Mesenchymal stem cell (in vitro differentiated cells and primary cell): ENCODE measurements around the gene BRME1.

Experiments
- DNase-seq: peaks from one replicate; pipeline ENCODE4 v3.0.0-alpha.2; 2013
- H2AFZ ChIP-seq: one replicate; pipeline ENCODE4 v1.6.1; 2013; ENCODE audit warnings: low read depth, mild to moderate bottlenecking, control low read depth, inconsistent platforms, low read length, moderate library complexity
- H2AK5ac ChIP-seq: 2 replicates; pipeline ENCODE4 v1.6.1; 2013; ENCODE audit warnings: low read length, moderate library complexity, mild to moderate bottlenecking, inconsistent platforms; ENCODE audit not compliant: severe bottlenecking
- H2BK120ac ChIP-seq: one replicate; pipeline ENCODE4 v1.6.1; 2013; ENCODE audit warnings: low read depth, mild to moderate bottlenecking, inconsistent platforms, low read length, moderate library complexity
- H2BK12ac ChIP-seq, 2 experiments: one replicate each; pipeline ENCODE4 v1.6.1; 2013; ENCODE audit warnings: inconsistent platforms in 2 of 2, low read length in 2 of 2, mild to moderate bottlenecking in 2 of 2, moderate library complexity in 2 of 2, control low read depth in 1 of 2
- H2BK15ac ChIP-seq: one replicate; pipeline ENCODE4 v1.6.1; 2013; ENCODE audit warnings: mild to moderate bottlenecking, low read depth, inconsistent platforms; ENCODE audit not compliant: poor library complexity, severe bottlenecking
- H2BK5ac ChIP-seq: 2 replicates; pipeline ENCODE4 v1.6.1; 2013; ENCODE audit warnings: low read depth, mild to moderate bottlenecking, low read length, control low read depth, inconsistent platforms; ENCODE audit not compliant: poor library complexity, severe bottlenecking
- H3K14ac ChIP-seq, 2 experiments: one replicate each; pipeline ENCODE4 v1.6.1; 2013; ENCODE audit warnings: inconsistent platforms in 2 of 2, low read length in 2 of 2, control low read depth in 1 of 2, mild to moderate bottlenecking in 1 of 2, moderate library complexity in 1 of 2
- H3K18ac ChIP-seq, 2 experiments: one replicate each; pipeline ENCODE4 v1.6.1; 2013; ENCODE audit warnings: inconsistent platforms in 2 of 2, low read length in 2 of 2, control low read depth in 1 of 2, low read depth in 1 of 2, mild to moderate bottlenecking in 1 of 2
- H3K23ac ChIP-seq, 2 experiments: one replicate each; pipeline ENCODE4 v1.6.1; 2013; ENCODE audit warnings: inconsistent platforms in 2 of 2, low read length in 2 of 2, mild to moderate bottlenecking in 2 of 2, moderate library complexity in 2 of 2, control low read depth in 1 of 2
- H3K27ac ChIP-seq: 2 replicates; pipeline ENCODE4 v1.5.1; 2013; ENCODE audit warnings: mild to moderate bottlenecking, moderate library complexity, low read length, control low read depth, inconsistent platforms; ENCODE audit not compliant: poor library complexity, severe bottlenecking
- H3K27me3 ChIP-seq, 2 experiments: 2 replicates each; pipeline versions ENCODE4 v1.6.1 to v1.7.0; 2013; ENCODE audit warnings: low read length in 2 of 2, mild to moderate bottlenecking in 2 of 2, moderate library complexity in 2 of 2, control low read depth in 1 of 2, inconsistent platforms in 1 of 2; ENCODE audit not compliant: control insufficient read depth in 1 of 2, insufficient read depth in 1 of 2
- H3K36me3 ChIP-seq, 2 experiments: 2 replicates each; pipeline versions ENCODE4 v1.6.1 to v1.7.0; 2013; ENCODE audit warnings: low read length in 2 of 2, control low read depth in 1 of 2, inconsistent platforms in 1 of 2, low read depth in 1 of 2, mild to moderate bottlenecking in 1 of 2; ENCODE audit not compliant: insufficient read depth in 2 of 2, control insufficient read depth in 1 of 2
- H3K4ac ChIP-seq, 2 experiments: one replicate each; pipeline ENCODE4 v1.6.1; 2013; ENCODE audit warnings: inconsistent platforms in 2 of 2, low read length in 2 of 2, mild to moderate bottlenecking in 2 of 2, moderate library complexity in 2 of 2, control low read depth in 1 of 2, low read depth in 1 of 2
- H3K4me1 ChIP-seq: 2 replicates; pipeline ENCODE4 v1.6.1; 2013; ENCODE audit warnings: low read depth, low read length, control low read depth; ENCODE audit not compliant: control insufficient read depth, insufficient read depth
- H3K4me2 ChIP-seq: 2 replicates; pipeline ENCODE4 v1.6.1; 2013; ENCODE audit warnings: low read length, mild to moderate bottlenecking, inconsistent platforms; ENCODE audit not compliant: poor library complexity, severe bottlenecking
- H3K4me3 ChIP-seq, 2 experiments: 2 replicates each; pipeline versions ENCODE4 v1.5.1 to v1.7.0; 2013; ENCODE audit warnings: low read length in 2 of 2, mild to moderate bottlenecking in 2 of 2, control low read depth in 1 of 2, low read depth in 1 of 2; ENCODE audit not compliant: insufficient read depth in 1 of 2
- H3K79me1 ChIP-seq: replicated peaks from 2 replicates; pipeline ENCODE4 v1.6.1; 2013; ENCODE audit warnings: mild to moderate bottlenecking, control low read depth, low read length, inconsistent platforms; ENCODE audit not compliant: poor library complexity, severe bottlenecking
- H3K9ac ChIP-seq: 2 replicates; pipeline ENCODE4 v1.7.0; 2013; ENCODE audit warnings: mild to moderate bottlenecking, low read length, moderate library complexity
- H3K9me3 ChIP-seq: 2 replicates; pipeline ENCODE4 v1.7.0; 2013; ENCODE audit warnings: mild to moderate bottlenecking, low read length; ENCODE audit not compliant: control insufficient read depth
- H4K8ac ChIP-seq: one replicate; pipeline ENCODE4 v1.6.1; 2013; ENCODE audit warnings: inconsistent platforms, mild to moderate bottlenecking, low read length, moderate library complexity
- H4K91ac ChIP-seq: one replicate; pipeline ENCODE4 v1.6.1; 2013; ENCODE audit warnings: mild to moderate bottlenecking, low read length, inconsistent platforms
- WGBS: methylation state at CpG from one replicate; pipeline ENCODE4 v1.1.7; 2013; ENCODE audit warnings: mixed read lengths; 5-methylcytosine and 5-hydroxymethylcytosine counted together

Gene BRME1

DNA sequence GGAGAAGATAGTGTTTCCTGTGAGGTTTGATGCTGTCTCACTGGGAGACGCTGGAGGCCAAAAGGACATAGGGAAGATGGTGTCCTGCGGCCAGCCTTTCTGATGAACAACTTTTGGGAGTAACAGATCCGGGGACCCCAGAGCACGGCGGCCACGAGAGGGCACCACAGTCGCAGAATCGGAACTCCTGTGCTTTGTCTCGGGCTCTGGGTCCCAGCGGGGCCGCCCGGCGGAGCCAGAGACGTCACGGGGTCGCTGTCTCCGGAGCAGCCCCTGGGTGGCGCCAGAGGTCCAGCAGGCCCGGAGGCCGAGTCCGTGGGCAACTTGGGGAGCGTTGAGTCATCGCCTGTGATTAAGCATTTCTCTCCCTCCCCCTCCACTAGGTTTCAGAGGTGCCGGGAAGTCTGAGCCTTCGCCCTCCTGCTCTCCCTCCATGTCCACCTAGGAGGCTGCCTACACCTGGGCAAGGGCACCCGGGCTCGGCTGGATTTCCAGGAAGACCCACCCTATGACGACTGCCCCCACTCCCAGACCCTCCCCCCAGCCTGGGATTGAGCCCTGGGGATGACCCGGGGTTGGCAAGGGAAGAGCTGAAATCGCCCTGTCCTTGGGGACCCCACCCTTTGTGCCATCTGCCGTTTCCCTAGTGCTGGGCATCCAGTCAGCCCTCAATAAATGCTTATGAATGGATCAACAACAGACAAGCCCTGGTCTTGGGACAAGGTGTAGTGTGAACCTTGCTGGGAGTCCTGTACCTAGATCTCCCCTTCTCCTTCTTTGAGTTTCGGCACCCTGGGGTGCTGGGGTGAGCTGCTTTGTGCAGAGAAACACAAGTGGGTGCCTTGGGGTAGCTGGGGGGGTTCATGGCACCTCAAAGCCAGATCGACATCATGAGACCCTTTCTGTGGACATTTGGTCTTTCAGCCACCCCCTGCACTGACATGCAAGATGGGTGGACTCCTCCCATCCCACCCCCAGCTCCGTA is 25.6 kb downstream of the BRME1 start:
- DNase-seq = peak; percentile 95
- H3K27ac ChIP-seq = peak overlapping the region; percentile 20
- peaks cover 24% of the 10 kb centered on the region for H3K4me1 ChIP-seq
- H3K18ac ChIP-seq = peak overlapping the region; percentile 68 to 86
- peak overlapping the region; percentile 84 for H3K9ac ChIP-seq
- H3K4me2 ChIP-seq = peak overlapping the region; percentile 46
- no peaks in the 10 kb centered on the region for H3K9me3 ChIP-seq
- 10% methylated on average over 32 of the region's 34 CpGs for WGBS
- H4K91ac ChIP-seq = peak overlapping the region; percentile 94
- H3K4me3 ChIP-seq = peak overlapping the region in 1 of 2 experiments; percentile 64
- H3K79me1 ChIP-seq = no peaks in the 10 kb centered on the region
- H2BK120ac ChIP-seq = peak overlapping the region; percentile 80
- H2AK5ac ChIP-seq = peak overlapping the region; percentile 69
- H2BK12ac ChIP-seq = peak overlapping the region; percentile 69 to 93
- H4K8ac ChIP-seq = peak overlapping the region; percentile 58
- peaks cover 0 to 2% of the 10 kb centered on the region in 2 experiments for H3K36me3 ChIP-seq
- H3K23ac ChIP-seq = no peak overlapping the region
- peak overlapping the region; percentile 65 for H2AFZ ChIP-seq
- H3K4ac ChIP-seq = peak overlapping the region; percentile 75 to 79
- peaks cover 4 to 30% of the 10 kb centered on the region in 2 experiments for H3K27me3 ChIP-seq
- peak overlapping the region; percentile 82 for H2BK15ac ChIP-seq
- no peak overlapping the region for H3K14ac ChIP-seq
- no peak overlapping the region for H2BK5ac ChIP-seq

DNA sequence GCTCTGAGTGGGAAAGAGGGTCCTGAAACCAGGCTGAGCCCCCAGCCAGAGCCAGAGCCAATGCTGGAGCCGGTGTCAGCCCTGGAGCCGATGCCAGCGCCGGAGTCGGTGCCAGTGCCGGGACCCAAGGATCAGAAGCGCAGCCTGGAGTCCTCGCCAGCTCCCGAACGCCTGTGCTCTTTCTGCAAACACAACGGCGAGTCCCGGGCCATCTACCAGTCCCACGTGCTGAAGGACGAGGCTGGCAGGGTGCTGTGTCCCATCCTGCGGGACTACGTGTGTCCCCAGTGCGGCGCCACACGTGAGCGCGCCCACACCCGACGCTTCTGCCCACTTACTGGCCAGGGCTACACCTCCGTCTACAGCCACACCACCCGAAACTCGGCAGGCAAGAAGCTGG is 28.6 kb downstream of the BRME1 start:
- no peak overlapping the region for H3K4ac ChIP-seq
- H3K9ac ChIP-seq = no peak overlapping the region
- H4K8ac ChIP-seq = no peak overlapping the region
- 88% methylated on average over 27 of the region's 27 CpGs for WGBS
- no peak overlapping the region for H2AK5ac ChIP-seq
- peaks cover 0 to 2% of the 10 kb centered on the region in 2 experiments for H3K36me3 ChIP-seq
- no peak overlapping the region for H2AFZ ChIP-seq
- no peak overlapping the region for H3K27ac ChIP-seq
- H2BK120ac ChIP-seq = no peak overlapping the region
- H3K23ac ChIP-seq = no peak overlapping the region
- H3K4me2 ChIP-seq = no peak overlapping the region
- no peak for DNase-seq
- peaks cover 25% of the 10 kb centered on the region for H3K4me1 ChIP-seq
- peaks cover 4 to 20% of the 10 kb centered on the region in 2 experiments for H3K27me3 ChIP-seq
- H3K14ac ChIP-seq = no peak overlapping the region
- no peak overlapping the region for H4K91ac ChIP-seq
- peaks cover 1% of the 10 kb centered on the region for H3K79me1 ChIP-seq
- no peak overlapping the region for H3K18ac ChIP-seq
- H3K9me3 ChIP-seq = no peaks in the 10 kb centered on the region
- no peak overlapping the region for H2BK12ac ChIP-seq
- no peak overlapping the region for H2BK5ac ChIP-seq
- H2BK15ac ChIP-seq = no peak overlapping the region
- H3K4me3 ChIP-seq = peak overlapping the region in 1 of 2 experiments; percentile 15

DNA sequence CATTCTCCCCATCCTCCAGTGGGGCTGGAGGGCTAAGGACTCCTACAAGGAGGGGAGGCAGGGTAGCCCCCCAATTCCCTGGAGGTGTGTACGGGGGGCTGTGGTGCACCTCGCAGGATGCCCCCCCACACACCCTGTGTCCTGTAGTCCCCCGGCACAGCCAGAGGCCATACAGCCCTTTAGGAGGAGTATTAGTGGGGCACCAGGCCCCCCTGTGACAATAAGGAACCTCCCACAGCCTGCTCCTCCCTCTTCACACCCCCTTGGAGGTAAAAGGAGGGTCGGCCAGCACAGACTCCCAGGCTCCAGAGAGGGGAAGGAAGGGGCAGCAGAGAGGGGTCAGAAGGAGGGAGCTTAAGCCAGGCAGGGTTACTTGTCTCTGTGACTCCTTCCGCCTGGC is 29.1 kb downstream of the BRME1 start, which contains the start of gene NANOS3:
TSS of gene NANOS3 (plus strand) at position 301 of the 400 bp plus-strand sequence. CDS start 115 bp downstream, outside the sequence.
- no peak within 1 kb of the TSS for H3K23ac ChIP-seq
- H4K8ac ChIP-seq = no peak within 1 kb of the TSS
- peak within 1 kb of the TSS; percentile 26 for H2BK15ac ChIP-seq
- no peak within 1 kb of the TSS for H3K27ac ChIP-seq
- no peaks in the 10 kb centered on the region for H3K9me3 ChIP-seq
- H3K27me3 ChIP-seq = peaks cover 4 to 20% of the 10 kb centered on the region in 2 experiments
- no peak within 1 kb of the TSS for H3K9ac ChIP-seq
- peaks cover 0 to 2% of the 10 kb centered on the region in 2 experiments for H3K36me3 ChIP-seq
- H2AK5ac ChIP-seq = no peak within 1 kb of the TSS
- H4K91ac ChIP-seq = no peak within 1 kb of the TSS
- H3K14ac ChIP-seq = no peak within 1 kb of the TSS
- H2BK12ac ChIP-seq = no peak within 1 kb of the TSS
- no peak within 1 kb of the TSS for H3K4me2 ChIP-seq
- WGBS = 45% methylated on average over 2 of the region's 5 CpGs
- peak within 1 kb of the TSS in 1 of 2 experiments; percentile 15 for H3K4me3 ChIP-seq
- no peak within 1 kb of the TSS for H2AFZ ChIP-seq
- H3K4ac ChIP-seq = no peak within 1 kb of the TSS
- H3K18ac ChIP-seq = no peak within 1 kb of the TSS
- H3K4me1 ChIP-seq = peaks cover 21% of the 10 kb centered on the region
- H2BK120ac ChIP-seq = no peak within 1 kb of the TSS
- H2BK5ac ChIP-seq = no peak within 1 kb of the TSS
- peaks cover 1% of the 10 kb centered on the region for H3K79me1 ChIP-seq
- DNase-seq = no peak

DNA sequence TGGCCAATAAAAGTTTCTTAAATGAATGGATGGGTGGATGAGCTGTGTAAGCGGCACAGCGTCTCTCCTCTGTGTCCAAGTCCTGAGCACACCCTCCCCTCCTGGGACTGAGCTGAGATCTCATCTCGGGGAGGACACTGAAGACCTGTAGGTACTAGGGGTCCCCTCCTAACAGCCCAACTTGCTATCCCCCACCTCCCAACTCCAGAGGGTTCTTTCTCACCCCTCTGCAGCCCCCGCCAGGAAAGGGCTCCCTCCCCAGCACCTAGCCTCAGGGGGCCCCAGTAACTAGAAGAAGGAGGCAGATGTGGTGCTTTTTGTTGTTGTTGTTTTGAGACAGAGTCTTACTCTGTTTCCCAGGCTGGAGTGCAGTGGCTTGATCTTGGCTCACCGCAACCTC is 30.1 kb downstream of the BRME1 start:
- Histone ChIP-seq H2AFZ (no peak overlapping the region), H4K8ac (no peak overlapping the region), H4K91ac (no peak overlapping the region), H3K4me3 (no peak overlapping the region), H2BK15ac (no peak overlapping the region), H3K23ac (no peak overlapping the region), H2BK12ac (no peak overlapping the region), H3K4ac (no peak overlapping the region), H3K27ac (no peak overlapping the region), H3K14ac (no peak overlapping the region), H2BK120ac (no peak overlapping the region), H3K27me3 (peaks cover 4 to 20% of the 10 kb centered on the region in 2 experiments), H3K9ac (no peak overlapping the region), H3K79me1 (peaks cover 1% of the 10 kb centered on the region), H3K18ac (no peak overlapping the region), H3K4me2 (no peak overlapping the region), H2AK5ac (no peak overlapping the region), H2BK5ac (no peak overlapping the region), H3K9me3 (no peaks in the 10 kb centered on the region), H3K36me3 (peaks cover 0 to 2% of the 10 kb centered on the region in 2 experiments), H3K4me1 (peaks cover 13% of the 10 kb centered on the region)
- DNase-seq = no peak
- 95% methylated on average over 4 of the region's 5 CpGs for WGBS
